ENCODE data around the gene EIF5A.
"Not testable (repeated sequence)": the region's sequence is repeated elsewhere in the genome, so short reads cannot be mapped to it uniquely, and the experiment has no call there.

Gene EIF5A

DNA sequence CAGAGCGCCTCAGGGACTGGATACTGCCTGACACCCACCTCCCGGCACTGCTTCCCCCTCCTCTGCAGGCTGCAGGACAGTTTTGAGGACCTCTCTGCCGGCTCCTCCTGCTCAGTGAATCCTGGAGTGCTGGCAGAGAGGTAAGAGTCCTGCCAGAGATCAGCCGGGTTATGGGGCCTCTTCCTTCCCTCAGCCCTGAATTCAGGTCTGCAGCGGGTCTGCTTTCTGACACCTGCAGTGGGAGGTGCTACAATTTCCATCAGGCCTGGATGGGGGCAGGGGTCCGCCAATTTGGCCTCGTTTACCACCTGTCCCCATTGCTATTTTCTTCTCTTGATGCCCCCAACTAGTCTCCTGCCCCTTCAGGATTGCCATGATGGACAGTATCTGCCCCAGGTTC lies 24.7 kb downstream of the EIF5A start:
- no peak overlapping the region for H3K4me3 ChIP-seq (ENCODE audit: low read depth, low read length)
- no peak for DNase-seq (ENCODE audit: low read depth)
- TF ChIP-seq, protein P1, sequence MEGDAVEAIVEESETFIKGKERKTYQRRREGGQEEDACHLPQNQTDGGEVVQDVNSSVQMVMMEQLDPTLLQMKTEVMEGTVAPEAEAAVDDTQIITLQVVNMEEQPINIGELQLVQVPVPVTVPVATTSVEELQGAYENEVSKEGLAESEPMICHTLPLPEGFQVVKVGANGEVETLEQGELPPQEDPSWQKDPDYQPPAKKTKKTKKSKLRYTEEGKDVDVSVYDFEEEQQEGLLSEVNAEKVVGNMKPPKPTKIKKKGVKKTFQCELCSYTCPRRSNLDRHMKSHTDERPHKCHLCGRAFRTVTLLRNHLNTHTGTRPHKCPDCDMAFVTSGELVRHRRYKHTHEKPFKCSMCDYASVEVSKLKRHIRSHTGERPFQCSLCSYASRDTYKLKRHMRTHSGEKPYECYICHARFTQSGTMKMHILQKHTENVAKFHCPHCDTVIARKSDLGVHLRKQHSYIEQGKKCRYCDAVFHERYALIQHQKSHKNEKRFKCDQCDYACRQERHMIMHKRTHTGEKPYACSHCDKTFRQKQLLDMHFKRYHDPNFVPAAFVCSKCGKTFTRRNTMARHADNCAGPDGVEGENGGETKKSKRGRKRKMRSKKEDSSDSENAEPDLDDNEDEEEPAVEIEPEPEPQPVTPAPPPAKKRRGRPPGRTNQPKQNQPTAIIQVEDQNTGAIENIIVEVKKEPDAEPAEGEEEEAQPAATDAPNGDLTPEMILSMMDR (conservative IDR thresholded peaks at IDR 0.05; ENCODE audit: low read depth, low read length), result no peak

DNA sequence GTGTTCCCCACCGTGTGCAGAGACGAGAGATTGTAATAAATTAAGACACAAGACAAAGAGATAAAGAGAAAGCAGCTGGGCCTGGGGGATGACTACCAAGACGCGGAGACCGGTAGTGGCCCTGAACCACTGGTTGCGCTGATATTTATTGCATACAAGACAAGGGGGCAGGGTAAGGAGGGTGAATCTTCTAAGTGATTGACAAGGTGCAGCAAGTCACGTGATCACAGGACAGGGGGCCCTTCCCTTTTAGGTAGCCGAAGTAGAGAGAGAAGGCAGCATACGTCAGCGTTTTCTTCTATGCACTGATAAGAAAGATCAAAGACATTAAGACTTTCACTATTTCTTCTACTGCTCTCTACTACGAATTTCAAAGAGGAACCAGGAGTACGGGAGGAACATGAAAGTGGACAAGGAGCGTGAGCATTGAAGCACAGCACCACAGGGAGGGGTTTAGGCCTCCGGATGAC lies 25.2 kb downstream of the EIF5A start:
- not testable (repeated sequence) for DNase-seq (ENCODE audit: low read depth); H3K4me3 ChIP-seq (ENCODE audit: low read depth, low read length)

DNA sequence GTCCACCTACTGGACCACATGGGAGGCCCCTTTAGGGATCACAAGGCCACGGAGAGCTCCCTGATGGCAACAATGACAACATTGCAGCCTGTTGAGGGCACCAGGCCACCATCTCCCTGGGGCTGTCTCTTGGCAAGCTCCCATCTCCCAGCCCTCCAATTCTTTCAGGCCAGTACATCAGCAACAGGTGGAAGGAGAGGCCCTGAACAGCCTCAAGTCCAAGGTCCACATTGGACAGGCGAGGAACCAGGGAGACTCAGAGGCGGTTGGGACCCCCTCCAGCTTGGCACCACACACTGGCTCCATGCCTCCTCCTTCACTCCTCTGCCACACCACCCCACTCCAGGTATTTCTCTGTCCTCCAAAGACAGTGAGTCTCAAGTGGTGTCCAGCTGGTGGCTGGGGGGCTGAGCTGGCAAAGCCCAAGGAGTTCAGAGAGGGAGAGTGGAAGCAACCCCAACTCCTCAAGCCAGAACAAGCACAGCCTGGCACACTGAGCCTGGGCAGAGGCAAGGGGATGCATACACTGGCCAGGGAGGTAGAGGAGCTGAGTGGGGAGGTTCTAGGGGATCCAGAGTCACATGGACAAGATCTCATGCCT lies 27.6 kb downstream of the EIF5A start:
- no peak for DNase-seq (ENCODE audit: low read depth)
- TF ChIP-seq, protein P1 (conservative IDR thresholded peaks at IDR 0.05; ENCODE audit: low read depth, low read length), result no peak
- no peak overlapping the region for H3K4me3 ChIP-seq (ENCODE audit: low read depth, low read length)

DNA sequence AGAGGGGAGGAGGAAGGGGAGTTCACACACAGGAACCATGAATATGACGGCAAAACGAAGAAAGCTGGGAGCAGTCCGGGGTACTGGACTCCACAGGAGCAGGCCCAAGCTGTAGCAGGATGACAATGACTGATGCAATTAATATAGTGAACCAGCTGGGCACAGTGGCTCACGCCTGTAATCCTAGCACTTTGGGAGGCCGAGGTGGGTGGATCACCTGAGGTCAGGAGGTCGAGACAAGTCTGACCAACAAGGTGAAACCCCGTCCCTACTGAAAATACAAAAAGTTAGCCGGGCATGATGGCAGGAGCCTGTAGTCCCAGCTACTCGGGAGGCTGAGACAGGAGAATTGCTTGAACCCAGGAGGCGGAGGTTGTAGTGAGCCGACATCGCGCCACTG lies 28.3 kb downstream of the EIF5A start:
- H3K4me3 ChIP-seq (ENCODE audit: low read depth, low read length); DNase-seq (ENCODE audit: low read depth): not testable (repeated sequence)

DNA sequence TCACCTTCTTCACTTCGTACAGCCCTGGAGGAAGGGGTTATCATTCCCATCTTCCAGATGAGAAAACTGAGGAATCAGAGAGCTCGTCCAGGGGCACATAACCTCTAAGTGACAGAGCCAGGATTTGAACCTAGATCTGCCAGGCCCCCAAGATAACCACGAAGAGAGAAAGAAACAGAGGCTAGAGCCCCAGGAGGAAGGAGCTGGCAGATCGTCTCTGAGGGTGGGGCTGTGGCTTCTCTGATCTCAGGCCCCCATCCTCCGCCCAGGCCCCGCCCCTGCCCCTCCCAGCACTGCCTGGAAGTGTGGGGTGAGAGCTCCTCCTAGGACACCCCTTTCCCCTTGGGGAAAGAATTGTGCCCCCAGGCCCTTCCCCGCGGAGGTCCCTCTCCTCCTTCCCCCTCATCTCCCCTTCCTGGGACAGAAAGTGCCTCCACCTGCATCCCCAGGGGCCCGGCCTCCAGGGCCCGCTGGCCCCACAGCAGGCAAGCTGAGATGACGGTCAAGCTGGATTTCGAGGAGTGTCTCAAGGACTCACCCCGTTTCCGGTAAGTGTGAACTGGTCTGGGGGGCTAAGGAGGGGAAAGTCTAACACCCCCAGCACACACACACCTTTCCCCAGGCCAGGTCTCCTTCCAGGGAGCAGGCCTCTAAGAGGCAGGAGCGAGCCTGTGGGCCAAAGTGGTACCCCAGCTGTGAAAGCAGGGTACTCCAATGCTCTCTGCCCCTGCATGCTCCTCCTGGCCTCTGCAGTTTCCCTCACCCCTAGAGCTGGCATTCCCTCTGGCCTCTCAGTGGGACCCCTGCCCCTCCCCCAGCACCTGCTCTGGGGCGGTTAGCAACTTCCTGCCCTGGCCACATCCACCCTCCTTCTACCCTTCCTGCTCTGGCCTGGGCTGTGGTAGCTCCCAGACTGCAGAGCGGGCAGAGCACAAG lies 29.1 kb downstream of the EIF5A start, which contains the start of gene ACAP1:
TSS of gene ACAP1 (plus strand) at position 290 of the 936 bp plus-strand sequence. CDS start at position 496, 206 bp downstream.
- TF ChIP-seq, protein P1 (conservative IDR thresholded peaks at IDR 0.05; ENCODE audit: low read depth, low read length), result no peak
- H3K4me3 ChIP-seq (ENCODE audit: low read depth, low read length), result no peak within 1 kb of the TSS
- no peak for DNase-seq (ENCODE audit: low read depth)

DNA sequence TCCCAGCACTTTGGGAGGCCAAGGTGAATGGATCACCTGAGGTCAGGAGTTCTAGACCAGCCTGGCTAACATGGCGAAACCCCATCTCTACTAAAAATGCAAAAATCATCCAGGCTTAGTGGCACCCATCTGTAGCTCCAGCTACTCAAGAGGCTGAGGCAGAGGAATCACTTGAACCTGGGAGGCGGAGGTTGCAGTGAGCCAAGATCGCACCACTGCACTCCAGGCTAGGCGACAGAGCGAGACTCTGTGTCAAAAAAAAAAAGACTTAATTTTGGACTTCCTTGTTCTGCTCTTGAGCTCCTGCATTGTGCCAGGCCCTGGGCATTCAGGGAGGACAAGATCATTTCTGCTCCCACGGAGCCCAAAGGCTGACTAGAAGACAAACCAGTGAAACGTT lies 30.2 kb downstream of the EIF5A start:
- DNase-seq (ENCODE audit: low read depth); H3K4me3 ChIP-seq (ENCODE audit: low read depth, low read length): not testable (repeated sequence)

DNA sequence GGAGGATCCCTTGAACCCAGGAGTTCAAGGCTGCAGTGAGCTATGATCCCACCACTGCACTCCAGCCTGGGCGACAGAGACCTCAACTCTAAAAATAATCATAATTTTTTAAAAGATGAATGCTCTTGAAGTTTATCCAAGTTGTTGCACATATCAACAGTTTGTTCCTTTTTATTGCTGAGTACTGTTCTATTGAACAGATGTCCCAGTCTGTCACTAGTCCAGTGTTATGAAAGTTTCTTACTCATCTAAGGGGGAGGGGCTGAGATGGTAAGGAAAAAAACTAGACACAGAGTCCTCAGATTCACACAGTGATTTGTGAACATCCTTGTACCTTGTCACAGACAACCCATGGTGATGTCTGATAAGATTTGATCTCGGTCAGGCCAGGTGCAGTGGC lies 32.8 kb downstream of the EIF5A start:
- H3K4me3 ChIP-seq (ENCODE audit: low read depth, low read length), result no peak overlapping the region
- no peak for DNase-seq (ENCODE audit: low read depth)
- TF ChIP-seq, protein P1 (conservative IDR thresholded peaks at IDR 0.05; ENCODE audit: low read depth, low read length), result no peak

DNA sequence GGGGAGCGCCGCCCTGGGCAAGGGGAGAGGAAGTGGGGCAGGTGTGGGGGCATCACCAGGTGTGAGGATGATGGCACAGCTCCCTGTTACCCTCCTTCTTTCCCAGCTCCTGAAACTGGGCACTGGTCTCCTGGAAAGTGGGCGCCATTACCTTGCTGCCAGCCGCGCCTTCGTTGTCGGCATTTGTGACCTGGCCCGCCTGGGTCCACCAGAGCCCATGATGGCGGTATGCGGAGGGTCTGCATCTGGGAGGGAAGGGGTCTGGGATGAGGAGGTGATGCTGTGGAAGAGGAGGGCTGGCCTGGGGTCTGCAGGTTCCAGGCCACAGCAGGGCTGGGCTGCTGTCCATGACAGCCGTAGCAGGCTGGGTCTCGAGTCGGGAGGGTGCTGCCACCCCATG lies 34.4 kb downstream of the EIF5A start:
- H3K4me3 ChIP-seq (ENCODE audit: low read depth, low read length), result no peak overlapping the region
- TF ChIP-seq, protein P1 (conservative IDR thresholded peaks at IDR 0.05; ENCODE audit: low read depth, low read length), result no peak
- no peak for DNase-seq (ENCODE audit: low read depth)
